GM12891 (cell line): ENCODE data around the gene ZXDA.

Source experiments
- PAX5 ChIP-seq: IDR thresholded peaks from 2 replicates; pipeline ENCODE4 v1.6.1; 2011; ENCODE audit warnings: low read length, moderate library complexity, mild to moderate bottlenecking; ENCODE audit not compliant: insufficient read depth, severe bottlenecking
- POLR2A ChIP-seq: IDR thresholded peaks from 2 replicates; pipeline ENCODE4 v1.6.1; 2011; ENCODE audit warnings: low read depth, low read length, control low read depth
- POLR2AphosphoS5 ChIP-seq: IDR thresholded peaks from 2 replicates; pipeline ENCODE4 v1.6.1; 2011; ENCODE audit warnings: low read depth, low read length, control low read depth
- POU2F2 ChIP-seq: IDR thresholded peaks from 2 replicates; pipeline ENCODE4 v1.6.1; 2011; ENCODE audit warnings: low read depth, mild to moderate bottlenecking, control low read depth, low read length, moderate library complexity
- SPI1 ChIP-seq: IDR thresholded peaks from 2 replicates; pipeline ENCODE4 v1.6.1; 2011; ENCODE audit warnings: low read depth, low read length, control low read depth
- TAF1 ChIP-seq: IDR thresholded peaks from 2 replicates; pipeline ENCODE4 v1.6.1; 2011; ENCODE audit warnings: low read depth, low read length, control low read depth

DNA sequence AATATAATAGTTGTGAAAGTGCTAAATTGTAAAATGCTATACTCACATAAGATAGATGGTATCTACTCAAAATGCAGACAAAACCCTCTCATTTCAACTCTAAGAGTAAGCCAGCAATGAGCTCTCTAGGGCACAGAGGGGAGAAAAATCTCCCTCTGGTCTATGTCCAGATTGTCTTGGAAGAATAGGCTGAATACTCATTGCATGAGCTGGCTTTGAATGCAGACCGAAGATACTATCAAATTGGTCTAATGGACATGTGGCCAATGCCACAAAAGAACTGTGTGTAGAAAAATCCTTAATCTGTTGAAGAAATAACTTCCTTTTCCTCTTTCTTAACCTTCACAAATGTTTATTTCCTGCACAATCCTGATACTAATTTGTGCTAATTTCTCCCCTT, 3.5 kb downstream of the ZXDA start:
- TF ChIP-seq POLR2AphosphoS5, result no peak
- TF ChIP-seq POLR2A, result no peak
- TF ChIP-seq TAF1, result no peak
- TF ChIP-seq POU2F2, result no peak
- no peak for TF ChIP-seq SPI1
- no peak for TF ChIP-seq PAX5
